Activated CD4-positive, alpha-beta T cell treated with anti-CD3 and anti-CD28 coated beads, Interleukin-2, amount 10 ng/mL, durations not matched to agents 7 days and 5 days (primary cell): ENCODE results near the gene UPK3BL1. TPM values are rescaled to one million over a fixed set of nuclear protein-coding genes. Genes with fewer than 3 reads are reported as not detected.
"Not testable (repeated sequence)": the region's sequence is repeated elsewhere in the genome, so short reads cannot be mapped to it uniquely, and the experiment has no call there.

Source experiments
- CTCF ChIA-PET: fragments of 350-600 bp; sonication (Branson Sonifier 250); formaldehyde crosslinking; loops from one replicate; lab custom pipeline; 2021; ENCODE audit warnings: antibody characterized with exemption; lab: Charles Lee
- POLR2A ChIA-PET: fragments of 350-600 bp; sonication (Branson Sonifier 250); formaldehyde crosslinking; loops from one replicate; lab custom pipeline; 2021; ENCODE audit warnings: antibody characterized with exemption; lab: Charles Lee
- DNase-seq: peaks from one replicate; pipeline ENCODE4 v3.0.0-alpha.2; 2020
- H3K27ac Mint-ChIP-seq: one replicate; pipeline ENCODE4 v1.8.0; 2021; ENCODE audit warnings: mild to moderate bottlenecking, moderate library complexity, mixed read lengths
- H3K27me3 Mint-ChIP-seq: one replicate; pipeline ENCODE4 v1.8.0; 2021; ENCODE audit warnings: mixed read lengths
- H3K36me3 Mint-ChIP-seq: one replicate; pipeline ENCODE4 v1.8.0; 2021; ENCODE audit warnings: low read depth, mixed read lengths
- H3K4me1 Mint-ChIP-seq: one replicate; pipeline ENCODE4 v1.8.0; 2021; ENCODE audit warnings: mixed read lengths
- H3K4me3 Mint-ChIP-seq: one replicate; pipeline ENCODE4 v1.8.0; 2021; ENCODE audit warnings: mild to moderate bottlenecking, moderate library complexity, mixed read lengths
- H3K9me3 Mint-ChIP-seq: one replicate; pipeline ENCODE4 v1.8.0; 2021; ENCODE audit warnings: mixed read lengths
- total RNA-seq, 2 experiments: library from RNA; stranded (reverse); gene quantifications; one replicate each; pipeline ENCODE4 v1.2.3, GENCODE V29; 2021

Gene UPK3BL1
- total RNA-seq, 2 experiments from 2014 or later, result 9.4 TPM; not detected in 1

DNA sequence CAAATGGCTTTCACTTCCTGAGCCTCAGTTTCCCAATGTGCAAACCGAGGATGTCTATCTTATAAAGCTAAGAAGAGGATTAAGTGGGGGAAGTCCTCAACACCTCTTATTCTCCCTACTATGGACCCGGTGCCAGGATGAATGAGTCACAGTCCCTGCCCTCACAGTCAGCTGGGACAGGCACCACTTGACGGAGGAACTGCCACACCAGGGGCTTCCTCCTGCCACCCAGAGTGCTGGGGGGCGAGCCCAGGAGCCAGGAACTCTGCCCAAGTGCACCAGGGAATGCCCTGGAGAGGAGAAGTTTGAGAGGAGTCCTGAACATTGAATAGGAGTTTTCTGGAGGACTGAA, 28.3 kb downstream of the UPK3BL1 start:
- H3K27me3 Mint-ChIP-seq, H3K36me3 Mint-ChIP-seq, H3K4me1 Mint-ChIP-seq, H3K9me3 Mint-ChIP-seq, POLR2A ChIA-PET, H3K4me3 Mint-ChIP-seq, DNase-seq, H3K27ac Mint-ChIP-seq, CTCF ChIA-PET: not testable (repeated sequence)

DNA sequence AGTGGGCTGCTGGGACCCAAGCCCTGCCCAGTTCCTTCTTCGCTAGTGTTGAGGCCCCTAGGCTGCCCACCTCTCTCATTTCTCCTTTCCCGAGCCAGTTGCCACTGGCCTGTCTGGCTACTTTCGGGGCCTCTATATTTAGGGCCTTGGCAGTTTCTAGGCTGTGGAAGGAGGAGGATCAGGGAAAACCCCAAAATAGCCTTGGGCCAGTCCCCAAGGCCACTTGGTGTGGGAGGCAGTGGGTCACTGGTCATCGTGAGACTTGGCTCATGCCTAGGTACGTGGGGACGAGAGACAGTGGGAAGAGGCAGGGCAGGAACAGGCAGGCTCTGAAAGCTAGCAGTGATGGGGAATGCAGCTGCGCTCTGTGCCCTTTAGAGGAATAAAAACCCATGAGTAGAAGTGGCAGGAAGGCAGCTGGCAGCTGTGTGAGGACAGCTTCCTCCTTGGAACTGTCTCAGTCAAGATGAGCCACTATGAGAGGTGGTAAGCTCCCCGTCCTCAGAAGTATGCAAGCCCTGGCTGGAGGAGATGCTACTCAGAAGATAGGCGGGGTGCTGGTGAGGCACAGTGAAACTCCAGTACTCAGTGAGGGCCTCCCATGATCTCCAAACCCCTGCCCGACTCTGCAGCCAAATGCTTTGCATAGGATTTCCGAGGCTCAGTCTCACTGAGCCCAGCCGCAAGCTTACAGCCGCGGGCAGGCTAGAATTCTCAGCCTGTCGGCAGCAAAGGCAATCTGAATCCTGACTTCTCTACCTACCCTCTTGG, 28.8 kb downstream of the UPK3BL1 start:
- H3K36me3 Mint-ChIP-seq, POLR2A ChIA-PET, DNase-seq, H3K27ac Mint-ChIP-seq, H3K4me3 Mint-ChIP-seq, CTCF ChIA-PET, H3K27me3 Mint-ChIP-seq, H3K9me3 Mint-ChIP-seq, H3K4me1 Mint-ChIP-seq: not testable (repeated sequence)

DNA sequence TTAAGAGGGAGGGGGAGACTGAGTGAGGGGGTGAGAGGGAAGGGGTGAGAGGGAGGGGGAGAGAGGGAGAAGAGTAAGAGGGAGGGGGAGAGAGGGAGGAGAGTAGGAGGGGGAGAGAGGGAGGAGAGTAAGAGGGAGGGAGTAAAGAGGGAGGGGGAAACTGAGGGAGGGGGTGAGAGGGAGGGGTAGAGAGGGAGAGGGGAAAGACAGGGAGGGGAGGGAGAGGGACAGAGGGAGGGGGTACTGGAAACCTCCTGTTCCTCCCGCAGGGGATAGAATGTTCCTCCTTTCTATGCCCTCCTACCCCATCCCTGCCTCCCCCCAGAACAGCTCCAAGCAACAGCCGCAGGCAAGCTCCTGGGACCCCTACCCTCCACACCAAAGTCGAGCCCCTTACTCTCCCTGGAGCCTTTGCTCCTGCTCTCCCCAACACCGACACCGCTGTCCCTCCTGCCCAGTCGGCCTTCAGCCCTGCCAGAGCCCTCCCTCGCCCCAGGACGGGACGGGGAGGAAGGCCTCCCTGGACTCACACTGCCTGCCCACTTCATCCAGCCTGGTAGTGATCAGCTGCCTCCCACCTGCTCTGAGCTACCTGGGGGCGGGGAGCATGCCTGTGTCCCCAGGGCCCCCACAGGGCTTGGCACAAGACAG, 30.8 kb downstream of the UPK3BL1 start:
- POLR2A ChIA-PET, H3K9me3 Mint-ChIP-seq, H3K4me3 Mint-ChIP-seq, DNase-seq, H3K27ac Mint-ChIP-seq, H3K27me3 Mint-ChIP-seq, H3K36me3 Mint-ChIP-seq, H3K4me1 Mint-ChIP-seq, CTCF ChIA-PET: not testable (repeated sequence)

DNA sequence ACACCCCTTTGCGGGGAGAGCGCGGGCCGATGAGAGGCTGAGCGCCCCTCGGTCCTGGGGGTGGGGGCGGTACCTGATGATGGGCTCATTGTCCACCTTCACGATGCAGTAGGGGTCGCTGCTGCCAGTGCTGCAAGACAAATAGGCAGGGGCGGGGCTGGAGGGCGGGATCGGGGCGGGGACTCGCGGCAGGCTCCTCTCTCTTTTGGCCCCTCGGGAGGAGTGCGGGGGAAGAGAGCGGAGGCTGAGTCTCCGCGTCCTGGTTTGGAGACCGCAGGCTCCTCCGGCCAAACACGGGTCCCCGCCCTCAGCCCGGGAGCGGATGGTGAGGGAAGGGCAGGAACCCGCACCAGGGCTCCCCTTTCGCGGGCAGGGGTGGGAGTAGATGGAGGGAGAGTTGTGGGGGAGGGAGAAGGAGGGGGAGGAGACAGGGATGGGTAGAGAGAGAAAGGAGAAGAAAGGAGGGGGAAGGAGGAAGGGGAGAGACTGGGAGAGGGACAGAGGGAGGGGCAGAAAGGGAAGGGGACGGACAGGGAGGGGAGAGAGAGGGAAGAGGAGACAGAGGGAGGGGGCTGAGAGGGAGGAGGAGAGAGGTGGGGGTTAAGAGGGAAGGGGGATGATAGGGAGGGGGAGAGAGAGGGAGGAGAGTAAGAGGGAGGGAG, 31.4 kb downstream of the UPK3BL1 start:
- CTCF ChIA-PET, H3K9me3 Mint-ChIP-seq, POLR2A ChIA-PET, H3K27ac Mint-ChIP-seq, DNase-seq, H3K27me3 Mint-ChIP-seq, H3K36me3 Mint-ChIP-seq, H3K4me3 Mint-ChIP-seq, H3K4me1 Mint-ChIP-seq: not testable (repeated sequence)

DNA sequence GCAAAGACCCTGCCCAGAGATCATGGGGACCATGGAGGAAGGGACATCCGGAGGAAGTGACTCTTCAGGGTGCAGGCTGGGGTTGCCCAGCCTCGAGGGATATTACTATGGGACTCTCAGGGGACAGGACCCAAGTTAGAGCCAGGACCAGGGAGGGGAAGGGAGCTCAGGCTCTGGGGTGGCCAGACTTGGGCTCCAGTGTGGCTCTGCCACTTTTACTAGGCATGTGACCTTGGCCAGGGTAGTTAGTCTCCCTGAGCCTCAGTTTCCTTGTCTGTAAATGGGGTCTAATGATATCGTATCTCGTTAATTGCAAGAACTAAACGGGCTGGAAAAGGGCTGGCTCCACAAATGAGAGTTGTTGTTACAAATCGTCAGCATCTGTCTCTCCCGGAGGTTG, 32.1 kb downstream of the UPK3BL1 start:
- H3K36me3 Mint-ChIP-seq, DNase-seq, CTCF ChIA-PET, H3K27me3 Mint-ChIP-seq, H3K4me1 Mint-ChIP-seq, H3K9me3 Mint-ChIP-seq, POLR2A ChIA-PET, H3K27ac Mint-ChIP-seq, H3K4me3 Mint-ChIP-seq: not testable (repeated sequence)

DNA sequence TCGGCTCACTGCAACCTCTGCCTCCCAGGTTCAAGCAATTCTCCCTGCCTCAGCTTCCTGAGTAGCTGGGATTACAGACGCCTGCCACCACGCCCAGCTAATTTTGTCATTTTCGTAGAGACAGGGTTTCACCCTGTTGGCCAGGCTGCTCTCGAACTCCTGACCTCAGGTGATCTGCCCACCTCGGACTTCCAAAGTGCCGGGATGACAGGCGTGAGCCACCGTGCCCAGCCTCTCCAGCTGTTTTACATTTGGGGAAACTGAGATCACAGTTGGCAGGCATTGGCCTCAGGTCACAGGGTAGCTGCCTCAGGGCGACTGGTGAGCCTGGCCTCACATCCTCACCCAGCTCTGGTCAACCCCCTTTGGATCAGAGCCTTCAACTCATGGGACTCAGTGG, 32.9 kb downstream of the UPK3BL1 start:
- H3K4me3 Mint-ChIP-seq, H3K27me3 Mint-ChIP-seq, DNase-seq, H3K36me3 Mint-ChIP-seq, CTCF ChIA-PET, H3K27ac Mint-ChIP-seq, H3K4me1 Mint-ChIP-seq, H3K9me3 Mint-ChIP-seq, POLR2A ChIA-PET: not testable (repeated sequence)

DNA sequence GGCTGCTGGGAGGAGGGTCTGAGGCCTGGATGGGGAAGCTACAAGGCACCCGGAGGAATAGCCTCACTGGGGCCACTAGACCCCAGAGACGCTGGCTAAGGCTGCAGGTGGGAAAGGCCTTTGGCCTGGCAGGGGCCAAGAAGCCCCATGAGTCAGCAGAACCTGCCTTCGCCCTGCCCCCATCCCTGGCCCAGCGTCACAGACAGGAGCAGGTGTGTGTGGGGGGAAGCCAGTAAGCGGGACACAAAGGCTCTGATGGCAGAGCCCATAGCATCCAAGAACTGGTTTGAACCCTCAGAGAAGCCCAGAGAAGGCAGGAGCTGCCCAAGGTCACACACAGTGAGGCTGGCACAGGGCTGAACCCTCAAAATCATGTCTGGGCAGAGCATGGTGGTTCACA, 35.7 kb downstream of the UPK3BL1 start:
- DNase-seq, CTCF ChIA-PET, H3K27ac Mint-ChIP-seq, H3K36me3 Mint-ChIP-seq, POLR2A ChIA-PET, H3K9me3 Mint-ChIP-seq, H3K27me3 Mint-ChIP-seq, H3K4me1 Mint-ChIP-seq, H3K4me3 Mint-ChIP-seq: not testable (repeated sequence)

DNA sequence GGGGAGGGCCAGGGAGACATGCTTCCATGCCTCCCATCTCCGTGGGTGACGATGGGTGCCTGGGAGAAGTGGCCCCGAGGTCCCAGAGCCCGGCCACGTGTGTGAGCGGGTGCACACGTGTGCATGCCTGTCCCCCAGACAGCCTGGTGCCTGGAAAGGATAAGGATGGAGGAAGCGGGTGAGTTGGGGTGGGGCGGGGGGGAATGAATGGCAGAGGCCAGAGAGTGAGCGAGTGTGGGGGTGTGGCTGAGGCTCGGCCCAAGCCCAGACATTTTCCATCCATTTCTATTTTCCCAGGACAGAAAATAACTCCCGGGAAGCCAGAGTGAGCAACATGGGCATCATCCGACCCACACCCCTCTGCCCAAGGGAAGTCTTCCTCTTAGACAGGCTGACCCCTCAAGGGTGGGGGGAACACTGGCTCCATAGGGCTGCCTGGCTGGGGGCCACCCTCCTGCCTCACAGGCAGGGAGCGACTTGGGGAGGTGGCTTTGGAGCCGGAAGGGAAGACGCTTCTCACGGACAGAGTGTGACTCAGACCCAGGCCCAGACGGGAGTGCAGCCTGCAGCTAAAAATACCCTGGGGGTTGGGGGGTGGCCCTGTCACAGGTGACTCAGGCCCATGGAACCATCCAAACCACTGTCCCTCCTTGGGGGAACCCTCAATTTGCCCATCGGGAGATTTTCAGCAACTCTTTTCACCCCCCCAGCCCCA, 38.0 kb downstream of the UPK3BL1 start:
- CTCF ChIA-PET, H3K4me1 Mint-ChIP-seq, POLR2A ChIA-PET, H3K27me3 Mint-ChIP-seq, H3K4me3 Mint-ChIP-seq, H3K36me3 Mint-ChIP-seq, H3K9me3 Mint-ChIP-seq, DNase-seq, H3K27ac Mint-ChIP-seq: not testable (repeated sequence)

DNA sequence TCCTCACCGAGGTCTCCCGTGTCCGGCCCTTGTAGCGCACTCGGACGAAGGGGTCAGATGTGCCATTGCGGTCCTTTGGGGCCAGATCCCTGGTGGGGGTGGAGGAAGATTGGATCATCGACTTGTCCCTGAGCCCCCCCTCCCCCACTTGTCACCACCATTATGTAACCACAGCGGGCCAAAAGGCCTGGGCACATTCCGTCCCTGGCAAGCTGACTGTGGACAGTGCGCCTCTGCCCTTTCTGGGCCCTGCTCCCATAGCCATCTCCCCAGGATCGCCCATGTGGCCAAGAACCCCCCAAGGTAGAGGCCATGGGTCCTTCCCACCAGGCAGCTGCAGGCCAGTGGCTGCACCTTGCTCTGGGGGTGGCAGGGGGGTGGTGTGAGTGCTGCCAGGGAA, 40.3 kb downstream of the UPK3BL1 start:
- H3K27ac Mint-ChIP-seq, H3K4me1 Mint-ChIP-seq, CTCF ChIA-PET: not testable (repeated sequence)

DNA sequence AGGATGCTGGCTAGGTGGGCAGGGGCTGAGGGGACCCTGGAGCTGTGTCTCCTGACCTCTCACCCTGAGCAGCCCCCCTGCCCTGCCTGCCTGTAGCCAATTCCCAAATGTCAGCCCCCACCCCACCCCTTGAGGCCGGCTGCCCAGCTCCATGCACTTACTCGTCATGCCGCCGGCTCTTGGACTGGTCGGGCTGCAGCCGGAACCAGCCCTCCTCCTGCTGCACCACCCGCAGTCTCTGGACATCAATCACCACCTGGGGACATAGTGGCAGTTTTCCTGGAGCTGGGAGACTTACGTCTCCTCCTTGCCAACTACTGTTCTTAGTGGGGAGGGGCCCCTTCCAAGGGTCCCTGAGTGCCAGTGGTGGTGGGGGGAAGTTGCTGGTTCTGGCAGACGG, 42.9 kb downstream of the UPK3BL1 start:
- not testable (repeated sequence) for H3K36me3 Mint-ChIP-seq, H3K27ac Mint-ChIP-seq

More for the DNA sequence above, 40.3 kb downstream of the UPK3BL1 start:
- H3K4me3 Mint-ChIP-seq, DNase-seq, H3K27me3 Mint-ChIP-seq, H3K9me3 Mint-ChIP-seq, H3K36me3 Mint-ChIP-seq, POLR2A ChIA-PET: not testable (repeated sequence)

DNA sequence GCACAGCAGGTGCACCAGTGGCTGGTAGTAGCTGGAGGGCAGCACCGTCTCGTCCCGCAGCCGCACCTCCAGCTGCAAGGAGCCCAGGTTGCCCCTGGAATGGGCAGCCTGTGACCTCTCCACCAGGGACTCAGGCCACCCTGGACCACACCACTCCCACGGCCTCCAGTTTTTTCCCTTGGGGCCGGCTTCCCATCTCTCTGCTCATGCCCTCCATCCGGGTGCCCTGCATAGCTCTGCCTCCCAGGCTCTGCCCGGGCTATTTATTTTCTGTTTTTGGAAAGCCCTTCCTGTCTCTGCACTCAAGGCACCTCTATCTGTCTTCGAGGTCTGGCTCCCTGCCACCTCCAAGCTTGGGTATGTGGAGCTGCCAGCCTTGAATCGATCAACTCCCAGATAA, 46.6 kb downstream of the UPK3BL1 start:
- H3K4me1 Mint-ChIP-seq, H3K36me3 Mint-ChIP-seq, H3K27ac Mint-ChIP-seq, POLR2A ChIA-PET, DNase-seq, CTCF ChIA-PET, H3K27me3 Mint-ChIP-seq, H3K9me3 Mint-ChIP-seq, H3K4me3 Mint-ChIP-seq: not testable (repeated sequence)

More for the DNA sequence above, 42.9 kb downstream of the UPK3BL1 start:
- DNase-seq, H3K9me3 Mint-ChIP-seq, H3K4me3 Mint-ChIP-seq, POLR2A ChIA-PET, H3K27me3 Mint-ChIP-seq, CTCF ChIA-PET, H3K4me1 Mint-ChIP-seq: not testable (repeated sequence)

DNA sequence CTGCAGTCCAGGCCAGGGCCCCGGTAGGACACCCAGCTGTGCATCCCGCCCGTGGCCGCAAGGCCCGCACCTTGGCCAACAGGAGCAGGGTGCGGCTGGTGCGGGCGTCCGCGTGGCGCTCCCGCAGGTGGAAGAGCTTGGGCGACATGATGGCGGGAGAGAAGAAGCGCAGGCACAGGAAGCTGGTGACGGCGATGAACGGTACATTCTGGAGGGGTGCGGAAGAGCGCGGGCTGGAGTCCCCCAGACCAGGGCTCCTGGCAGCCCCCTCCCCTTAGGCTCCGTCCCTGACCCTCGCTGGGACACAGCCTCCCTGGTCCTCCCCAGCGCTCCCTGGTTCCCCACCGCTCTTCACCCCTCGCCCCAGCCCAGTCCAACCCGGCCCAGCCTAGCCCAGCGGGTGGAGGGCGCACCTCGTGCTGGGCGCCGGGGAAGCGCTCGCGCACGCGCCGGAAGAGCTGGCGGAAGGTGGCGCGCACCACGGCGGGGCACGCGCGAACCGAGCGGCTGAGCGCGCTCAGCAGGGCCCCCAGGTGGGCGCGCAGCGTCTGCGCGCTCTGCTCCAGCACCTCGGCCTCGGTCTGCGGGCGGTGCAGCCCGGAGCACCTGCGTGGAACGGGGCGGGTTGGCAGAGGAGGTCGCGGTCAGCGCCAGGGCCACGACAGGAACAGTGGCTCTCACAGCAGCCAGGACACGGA, 48.8 kb downstream of the UPK3BL1 start:
- H3K27me3 Mint-ChIP-seq, DNase-seq, CTCF ChIA-PET, H3K9me3 Mint-ChIP-seq, POLR2A ChIA-PET, H3K4me3 Mint-ChIP-seq, H3K36me3 Mint-ChIP-seq, H3K27ac Mint-ChIP-seq, H3K4me1 Mint-ChIP-seq: not testable (repeated sequence)
